SK-N-SH (cell line): ENCODE results near the gene AFAP1L2. TPM values are rescaled to one million over a fixed set of nuclear protein-coding genes. Genes with fewer than 3 reads are reported as not detected.

ENCODE experiments used
- CTCF ChIA-PET: fragments of 300-600, 350-600 bp; formaldehyde crosslinking; extraction: SDS; loops from one replicate; lab custom pipeline; 2021; lab: Yijun Ruan, JAX
- POLR2A ChIA-PET: fragments of 350-600 bp; sonication (Branson Sonifier 250); formaldehyde crosslinking; extraction: SDS; loops from one replicate; lab custom pipeline; 2020; ENCODE audit warnings: antibody characterized with exemption, inconsistent platforms; lab: Yijun Ruan, JAX
- DNase-seq: peaks from one replicate; pipeline ENCODE4 v3.0.0; 2012
- H2AFZ ChIP-seq: fragments of 200-600 bp; sonication (generic); 2 replicates; pipeline ENCODE4 v1.8.1; 2016; ENCODE audit warnings: antibody characterized with exemption, mild to moderate bottlenecking, low read depth
- H3F3A ChIP-seq: fragments of 200-600 bp; sonication (generic); replicated peaks from 2 replicates; pipeline ENCODE3; 2016; ENCODE audit warnings: antibody characterized with exemption, mild to moderate bottlenecking; ENCODE audit not compliant: insufficient read depth
- H3K27ac ChIP-seq, 2 experiments: fragments of 200-500 bp in 1 of 2; fragments of 200-600 bp in 1 of 2; sonication (Bioruptor generic) in 1 of 2; sonication (generic), shearing (Covaris generic) in 1 of 2; 2 replicates each; pipeline versions ENCODE4 v1.5.1 to v1.6.1; 2014 to 2016; ENCODE audit warnings: low read depth in 2 of 2, inconsistent platforms in 1 of 2, low read length in 1 of 2, mild to moderate bottlenecking in 1 of 2, mixed read lengths in 1 of 2
- H3K27me3 ChIP-seq: fragments of 200-600 bp; sonication (generic), shearing (Covaris generic); 2 replicates; pipeline ENCODE4 v1.6.1; 2016; ENCODE audit warnings: mixed run types; ENCODE audit not compliant: insufficient read depth
- H3K36me3 ChIP-seq, 2 experiments: fragments of 200-500 bp in 1 of 2; fragments of 200-600 bp in 1 of 2; sonication (Bioruptor generic) in 1 of 2; sonication (generic) in 1 of 2; replicated peaks in 1 of 2; 2 replicates each; pipeline versions ENCODE3 to v1.5.1; 2014 to 2016; ENCODE audit warnings: low read length in 1 of 2, mild to moderate bottlenecking in 1 of 2; ENCODE audit not compliant: insufficient read depth in 2 of 2, control insufficient read depth in 1 of 2
- H3K4me1 ChIP-seq, 2 experiments: fragments of 200-500 bp in 1 of 2; fragments of 200-600 bp in 1 of 2; sonication (Bioruptor generic) in 1 of 2; sonication (generic), shearing (Covaris generic) in 1 of 2; 2 replicates each; pipeline versions ENCODE4 v1.5.1 to v1.6.1; 2014 to 2016; ENCODE audit warnings: low read depth in 1 of 2, low read length in 1 of 2, mixed run types in 1 of 2; ENCODE audit not compliant: insufficient read depth in 2 of 2, control insufficient read depth in 1 of 2
- H3K4me2 ChIP-seq: fragments of 200-600 bp; sonication (generic), shearing (Covaris generic); 2 replicates; pipeline ENCODE4 v1.6.1; 2017; ENCODE audit warnings: mixed run types
- H3K4me3 ChIP-seq, 2 experiments: fragments of 200-500 bp in 1 of 2; fragments of 200-600 bp in 1 of 2; sonication (Bioruptor generic) in 1 of 2; sonication (generic), shearing (Covaris generic) in 1 of 2; 2 replicates each; pipeline versions ENCODE4 v1.5.1 to v1.8.1; 2014 to 2016; ENCODE audit warnings: low read depth in 2 of 2, inconsistent platforms in 1 of 2, low read length in 1 of 2, mild to moderate bottlenecking in 1 of 2, mixed read lengths in 1 of 2, moderate library complexity in 1 of 2
- H3K79me2 ChIP-seq: fragments of 200-600 bp; sonication (generic); 2 replicates; pipeline ENCODE4 v1.8.1; 2017; ENCODE audit warnings: mild to moderate bottlenecking; ENCODE audit not compliant: insufficient read depth
- H3K9ac ChIP-seq: fragments of 200-600 bp; sonication (generic); 2 replicates; pipeline ENCODE4 v1.6.1; 2017; ENCODE audit warnings: mixed run types
- H3K9me2 ChIP-seq: fragments of 200-600 bp; sonication (generic); 2 replicates; pipeline ENCODE4 v1.6.1; 2017; ENCODE audit warnings: mixed run types
- H3K9me3 ChIP-seq: fragments of 200-600 bp; sonication (generic); 2 replicates; pipeline ENCODE4 v1.6.1; 2017; ENCODE audit warnings: mixed run types, mild to moderate bottlenecking, moderate library complexity
- H4K20me1 ChIP-seq: fragments of 200-600 bp; sonication (generic); 2 replicates; pipeline ENCODE4 v1.6.1; 2017; ENCODE audit warnings: mild to moderate bottlenecking, mixed run types; ENCODE audit not compliant: insufficient read depth
- ELF1 ChIP-seq: IDR thresholded peaks from 2 replicates; pipeline ENCODE4 v1.4.0; 2012
- EZH2phosphoT487 ChIP-seq: fragments of 200-600 bp; sonication (generic); IDR thresholded peaks from 2 replicates; pipeline ENCODE4 v1.6.1; 2017; ENCODE audit warnings: low read depth, mixed run types, mild to moderate bottlenecking, antibody characterized with exemption, moderate library complexity, borderline replicate concordance
- FOSL2 ChIP-seq: IDR thresholded peaks from 2 replicates; pipeline ENCODE4 v1.4.0; 2012; ENCODE audit warnings: low read depth, mild to moderate bottlenecking, moderate library complexity, borderline replicate concordance
- FOXM1 ChIP-seq: IDR thresholded peaks from 2 replicates; pipeline ENCODE4 v1.4.0; 2012; ENCODE audit warnings: low read depth, mild to moderate bottlenecking
- MEF2A ChIP-seq: IDR thresholded peaks from 2 replicates; pipeline ENCODE4 v1.4.0; 2012; ENCODE audit warnings: low read depth, borderline replicate concordance
- RAD21 ChIP-seq: IDR thresholded peaks from 2 replicates; pipeline ENCODE4 v1.6.1; 2012; ENCODE audit warnings: mild to moderate bottlenecking, low read length
- RFX5 ChIP-seq: IDR thresholded peaks from 2 replicates; pipeline ENCODE4 v1.6.1; 2012; ENCODE audit warnings: mild to moderate bottlenecking, improper control_type of control experiment, low read length
- WGBS: methylation state at CpG from one replicate; pipeline ENCODE4 v1.1.6; 2017; ENCODE audit warnings: low lambda C conversion rate; 5-methylcytosine and 5-hydroxymethylcytosine counted together
- polyA plus RNA-seq, 3 experiments: library from polyadenylated mRNA; depleted of rRNA; stranded (reverse); fragments of >200 nt; gene quantifications; 2 replicates each; pipeline ENCODE4 v1.2.3, GENCODE V29; 2012
- TF ChIP-seq, protein P1 (sequence below): IDR thresholded peaks from 2 replicates; pipeline ENCODE4 v1.6.1; 2012; ENCODE audit warnings: mild to moderate bottlenecking, low read depth, low read length, moderate library complexity
- TF ChIP-seq, protein P2 (sequence below): IDR thresholded peaks from 2 replicates; pipeline ENCODE4 v1.4.0; 2012; ENCODE audit warnings: low read depth, borderline replicate concordance
- TF ChIP-seq, protein P3 (sequence below): IDR thresholded peaks from 2 replicates; pipeline ENCODE4 v1.4.0; 2012; ENCODE audit warnings: low read depth, borderline replicate concordance
- TF ChIP-seq, protein P4 (sequence below): IDR thresholded peaks from 2 replicates; pipeline ENCODE4; 2012
- TF ChIP-seq, protein P5 (sequence below): fragments of 200-600 bp; sonication (generic); IDR thresholded peaks from 2 replicates; pipeline ENCODE4 v1.6.1; 2017; ENCODE audit warnings: antibody characterized with exemption, mild to moderate bottlenecking, moderate library complexity

AFAP1L2 gene
- polyA plus RNA-seq, 1 of the 3 experiments (the other 2 are of a cell fraction): 0.54 TPM

DNA sequence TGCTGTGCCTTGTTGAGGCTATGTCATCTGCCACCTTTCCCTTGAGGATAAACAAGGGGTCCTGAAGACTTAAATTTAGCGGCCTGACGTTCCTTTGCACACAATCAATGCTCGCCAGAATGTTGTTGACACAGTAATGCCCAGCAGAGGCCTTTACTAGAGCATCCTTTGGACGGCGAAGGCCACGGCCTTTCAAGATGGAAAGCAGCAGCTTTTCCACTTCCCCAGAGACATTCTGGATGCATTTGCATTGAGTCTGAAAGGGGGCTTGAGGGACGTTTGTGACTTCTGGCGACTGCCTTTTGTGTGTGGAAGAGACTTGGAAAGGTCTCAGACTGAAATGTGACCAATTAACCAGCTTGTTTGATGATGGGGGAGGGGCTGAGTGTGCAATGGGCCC, 112.8 kb downstream of the AFAP1L2 start (continued):
- TF ChIP-seq, protein P1, sequence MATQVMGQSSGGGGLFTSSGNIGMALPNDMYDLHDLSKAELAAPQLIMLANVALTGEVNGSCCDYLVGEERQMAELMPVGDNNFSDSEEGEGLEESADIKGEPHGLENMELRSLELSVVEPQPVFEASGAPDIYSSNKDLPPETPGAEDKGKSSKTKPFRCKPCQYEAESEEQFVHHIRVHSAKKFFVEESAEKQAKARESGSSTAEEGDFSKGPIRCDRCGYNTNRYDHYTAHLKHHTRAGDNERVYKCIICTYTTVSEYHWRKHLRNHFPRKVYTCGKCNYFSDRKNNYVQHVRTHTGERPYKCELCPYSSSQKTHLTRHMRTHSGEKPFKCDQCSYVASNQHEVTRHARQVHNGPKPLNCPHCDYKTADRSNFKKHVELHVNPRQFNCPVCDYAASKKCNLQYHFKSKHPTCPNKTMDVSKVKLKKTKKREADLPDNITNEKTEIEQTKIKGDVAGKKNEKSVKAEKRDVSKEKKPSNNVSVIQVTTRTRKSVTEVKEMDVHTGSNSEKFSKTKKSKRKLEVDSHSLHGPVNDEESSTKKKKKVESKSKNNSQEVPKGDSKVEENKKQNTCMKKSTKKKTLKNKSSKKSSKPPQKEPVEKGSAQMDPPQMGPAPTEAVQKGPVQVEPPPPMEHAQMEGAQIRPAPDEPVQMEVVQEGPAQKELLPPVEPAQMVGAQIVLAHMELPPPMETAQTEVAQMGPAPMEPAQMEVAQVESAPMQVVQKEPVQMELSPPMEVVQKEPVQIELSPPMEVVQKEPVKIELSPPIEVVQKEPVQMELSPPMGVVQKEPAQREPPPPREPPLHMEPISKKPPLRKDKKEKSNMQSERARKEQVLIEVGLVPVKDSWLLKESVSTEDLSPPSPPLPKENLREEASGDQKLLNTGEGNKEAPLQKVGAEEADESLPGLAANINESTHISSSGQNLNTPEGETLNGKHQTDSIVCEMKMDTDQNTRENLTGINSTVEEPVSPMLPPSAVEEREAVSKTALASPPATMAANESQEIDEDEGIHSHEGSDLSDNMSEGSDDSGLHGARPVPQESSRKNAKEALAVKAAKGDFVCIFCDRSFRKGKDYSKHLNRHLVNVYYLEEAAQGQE: no peak
- TF ChIP-seq RAD21: no peak
- TF ChIP-seq FOXM1: no peak
- TF ChIP-seq, protein P2, sequence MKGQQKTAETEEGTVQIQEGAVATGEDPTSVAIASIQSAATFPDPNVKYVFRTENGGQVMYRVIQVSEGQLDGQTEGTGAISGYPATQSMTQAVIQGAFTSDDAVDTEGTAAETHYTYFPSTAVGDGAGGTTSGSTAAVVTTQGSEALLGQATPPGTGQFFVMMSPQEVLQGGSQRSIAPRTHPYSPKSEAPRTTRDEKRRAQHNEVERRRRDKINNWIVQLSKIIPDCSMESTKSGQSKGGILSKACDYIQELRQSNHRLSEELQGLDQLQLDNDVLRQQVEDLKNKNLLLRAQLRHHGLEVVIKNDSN: no peak
- TF ChIP-seq EZH2phosphoT487: no peak
- no peak for TF ChIP-seq RFX5
- TF ChIP-seq, all 33 proteins: peak for 0

DNA sequence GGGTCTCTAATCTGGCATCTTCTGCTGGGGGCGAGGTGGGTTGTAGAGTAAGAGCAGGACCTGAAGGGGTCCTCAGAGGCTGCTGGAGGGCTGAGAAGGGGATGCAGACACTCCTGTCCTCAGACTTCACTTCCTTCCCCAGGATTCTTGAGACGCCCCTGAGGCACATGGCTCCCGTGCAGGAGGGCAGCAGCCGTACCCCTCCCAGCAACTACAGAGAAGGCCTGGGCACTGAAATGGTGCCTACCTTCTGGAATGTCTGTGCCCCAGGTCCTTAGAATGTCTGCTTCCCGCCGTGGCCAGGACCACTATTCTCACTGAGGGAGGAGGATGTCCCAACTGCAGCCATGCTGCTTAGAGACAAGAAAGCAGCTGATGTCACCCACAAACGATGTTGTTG, 113.2 kb downstream of the AFAP1L2 start:
- no peak overlapping the region for H3K4me2 ChIP-seq
- H3K9me3 ChIP-seq: 0 out of 2 replicates have a peak, but pooled peaks cover 8% of the 10 kb centered on the region
- ChIA-PET CTCF (interaction anchor here (0.8 to 5.2 kb wide), 4 partner anchors 13 to 257 kb away, joined by 3 to 37 read pairs (median 4); no protein-coding TSS in a partner anchor), POLR2A (no interaction called here)
- no peaks in the 10 kb centered on the region for H3K79me2 ChIP-seq
- H3K36me3 ChIP-seq: no peaks in the 10 kb centered on the region
- H4K20me1 ChIP-seq: no peaks in the 10 kb centered on the region
- WGBS: 83% methylated on average over 3 of the region's 7 CpGs
- H3K27ac ChIP-seq: no peak overlapping the region
- no peak overlapping the region for H3K4me3 ChIP-seq
- DNase-seq: no peak
- no peaks in the 10 kb centered on the region for H3K9me2 ChIP-seq
- no peaks in the 10 kb centered on the region for H3K27me3 ChIP-seq
- no peak overlapping the region for H3K9ac ChIP-seq
- no peak for TF ChIP-seq FOSL2
- TF ChIP-seq, protein P3, sequence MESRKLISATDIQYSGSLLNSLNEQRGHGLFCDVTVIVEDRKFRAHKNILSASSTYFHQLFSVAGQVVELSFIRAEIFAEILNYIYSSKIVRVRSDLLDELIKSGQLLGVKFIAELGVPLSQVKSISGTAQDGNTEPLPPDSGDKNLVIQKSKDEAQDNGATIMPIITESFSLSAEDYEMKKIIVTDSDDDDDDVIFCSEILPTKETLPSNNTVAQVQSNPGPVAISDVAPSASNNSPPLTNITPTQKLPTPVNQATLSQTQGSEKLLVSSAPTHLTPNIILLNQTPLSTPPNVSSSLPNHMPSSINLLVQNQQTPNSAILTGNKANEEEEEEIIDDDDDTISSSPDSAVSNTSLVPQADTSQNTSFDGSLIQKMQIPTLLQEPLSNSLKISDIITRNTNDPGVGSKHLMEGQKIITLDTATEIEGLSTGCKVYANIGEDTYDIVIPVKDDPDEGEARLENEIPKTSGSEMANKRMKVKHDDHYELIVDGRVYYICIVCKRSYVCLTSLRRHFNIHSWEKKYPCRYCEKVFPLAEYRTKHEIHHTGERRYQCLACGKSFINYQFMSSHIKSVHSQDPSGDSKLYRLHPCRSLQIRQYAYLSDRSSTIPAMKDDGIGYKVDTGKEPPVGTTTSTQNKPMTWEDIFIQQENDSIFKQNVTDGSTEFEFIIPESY: no peak
- TF ChIP-seq, protein P2: no peak
- no peak for TF ChIP-seq ELF1
- no peak for TF ChIP-seq MEF2A
- TF ChIP-seq, protein P4, sequence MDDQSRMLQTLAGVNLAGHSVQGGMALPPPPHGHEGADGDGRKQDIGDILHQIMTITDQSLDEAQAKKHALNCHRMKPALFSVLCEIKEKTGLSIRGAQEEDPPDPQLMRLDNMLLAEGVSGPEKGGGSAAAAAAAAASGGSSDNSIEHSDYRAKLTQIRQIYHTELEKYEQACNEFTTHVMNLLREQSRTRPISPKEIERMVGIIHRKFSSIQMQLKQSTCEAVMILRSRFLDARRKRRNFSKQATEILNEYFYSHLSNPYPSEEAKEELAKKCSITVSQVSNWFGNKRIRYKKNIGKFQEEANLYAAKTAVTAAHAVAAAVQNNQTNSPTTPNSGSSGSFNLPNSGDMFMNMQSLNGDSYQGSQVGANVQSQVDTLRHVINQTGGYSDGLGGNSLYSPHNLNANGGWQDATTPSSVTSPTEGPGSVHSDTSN: no peak
- TF ChIP-seq, protein P5, sequence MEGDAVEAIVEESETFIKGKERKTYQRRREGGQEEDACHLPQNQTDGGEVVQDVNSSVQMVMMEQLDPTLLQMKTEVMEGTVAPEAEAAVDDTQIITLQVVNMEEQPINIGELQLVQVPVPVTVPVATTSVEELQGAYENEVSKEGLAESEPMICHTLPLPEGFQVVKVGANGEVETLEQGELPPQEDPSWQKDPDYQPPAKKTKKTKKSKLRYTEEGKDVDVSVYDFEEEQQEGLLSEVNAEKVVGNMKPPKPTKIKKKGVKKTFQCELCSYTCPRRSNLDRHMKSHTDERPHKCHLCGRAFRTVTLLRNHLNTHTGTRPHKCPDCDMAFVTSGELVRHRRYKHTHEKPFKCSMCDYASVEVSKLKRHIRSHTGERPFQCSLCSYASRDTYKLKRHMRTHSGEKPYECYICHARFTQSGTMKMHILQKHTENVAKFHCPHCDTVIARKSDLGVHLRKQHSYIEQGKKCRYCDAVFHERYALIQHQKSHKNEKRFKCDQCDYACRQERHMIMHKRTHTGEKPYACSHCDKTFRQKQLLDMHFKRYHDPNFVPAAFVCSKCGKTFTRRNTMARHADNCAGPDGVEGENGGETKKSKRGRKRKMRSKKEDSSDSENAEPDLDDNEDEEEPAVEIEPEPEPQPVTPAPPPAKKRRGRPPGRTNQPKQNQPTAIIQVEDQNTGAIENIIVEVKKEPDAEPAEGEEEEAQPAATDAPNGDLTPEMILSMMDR: no peak
- TF ChIP-seq, protein P1: no peak
- no peaks in the 10 kb centered on the region for H3F3A ChIP-seq
- no peak overlapping the region for H2AFZ ChIP-seq
- H3K4me1 ChIP-seq: no peaks in the 10 kb centered on the region
